Stimulated activated CD4-positive, alpha-beta T cell treated with anti-CD3 and anti-CD28 coated beads, Interleukin-1b, Interleukin-23, amount 100 ng/mL, for 4 hours (primary cell): ENCODE results near the gene TMEM273.
"Not testable (repeated sequence)": the region's sequence is repeated elsewhere in the genome, so short reads cannot be mapped to it uniquely, and the experiment has no call there.

Experiments
- DNase-seq, 2 donors: peaks; one replicate each; pipeline ENCODE4 v3.0.0-alpha.2; 2020; ENCODE audit warnings: low read depth in 2 of 2

Gene TMEM273

GRCh38 chr10:49205206-49205605, 17.0 kb upstream of the TMEM273 start:
- DNase-seq: no peak

GRCh38 chr10:49204119-49204518, 15.9 kb upstream of the TMEM273 start:
- DNase-seq: no peak

GRCh38 chr10:49202266-49202665, 14.1 kb upstream of the TMEM273 start:
- no peak for DNase-seq

GRCh38 chr10:49200854-49201253, 12.7 kb upstream of the TMEM273 start:
- no peak for DNase-seq

- DNase-seq: no peak
These were observed 9.0 kb upstream of the TMEM273 start for GRCh38 chr10:49197171-49197570.

GRCh38 chr10:49195864-49196263, 7.7 kb upstream of the TMEM273 start:
- DNase-seq: not testable (repeated sequence)

GRCh38 chr10:49194212-49194920, 6.2 kb upstream of the TMEM273 start:
- no peak for DNase-seq

- DNase-seq: no peak
These were observed 3.2 kb upstream of the TMEM273 start for GRCh38 chr10:49191349-49191748.

- DNase-seq: no peak
These were observed 1.2 kb upstream of the TMEM273 start for GRCh38 chr10:49189422-49189821.

- DNase-seq: no peak
These were observed 1.1 kb downstream of the TMEM273 start for GRCh38 chr10:49187044-49187484.

GRCh38 chr10:49186613-49187012, 1.6 kb downstream of the TMEM273 start:
- no peak for DNase-seq

- no peak for DNase-seq
These were observed 3.0 kb downstream of the TMEM273 start for GRCh38 chr10:49185213-49185612.

GRCh38 chr10:49184642-49185111, 3.5 kb downstream of the TMEM273 start:
- no peak for DNase-seq

- DNase-seq: no peak
These were observed 4.3 kb downstream of the TMEM273 start for GRCh38 chr10:49183596-49184542.

GRCh38 chr10:49182776-49183175, 5.4 kb downstream of the TMEM273 start:
- no peak for DNase-seq

GRCh38 chr10:49180444-49180860, 7.7 kb downstream of the TMEM273 start:
- no peak for DNase-seq

GRCh38 chr10:49179699-49180443, 8.3 kb downstream of the TMEM273 start:
- DNase-seq: no peak

- DNase-seq: no peak
These were observed 9.4 kb downstream of the TMEM273 start for GRCh38 chr10:49178489-49179471.

- DNase-seq: peak in 1 of 2 donors; percentile 30
These were observed 10.5 kb downstream of the TMEM273 start for GRCh38 chr10:49177391-49178355.
